ENCODE results near the gene ENSA.

GRCh38 chr1:150613061-150613920, 16.1 kb downstream of the ENSA start:
- TF ChIP-seq CTCF (IDR thresholded peaks at IDR 0.05), result no peak
- peak; percentile 54 for TF ChIP-seq POLR2A (IDR thresholded peaks at IDR 0.05)

Data from right lobe of liver (tissue), 4 donors.